K562 (cell line): ENCODE measurements around the gene STAU1.

ENCODE experiments used
- EP300 ChIP-seq: IDR thresholded peaks from 2 replicates; pipeline ENCODE4 v1.6.1; 2012; ENCODE audit warnings: low read length, improper control_type of control experiment
- EZH2 ChIP-seq: IDR thresholded peaks from 2 replicates; pipeline ENCODE4 v1.6.1; 2012; ENCODE audit warnings: low read depth, mild to moderate bottlenecking, inconsistent platforms, low read length, borderline replicate concordance
- FOXM1 ChIP-seq, 2 experiments: fragments of 450-650 bp in 1 of 2; sonication (generic) in 1 of 2; formaldehyde crosslinking in 1 of 2; IDR thresholded peaks; 2 replicates each; pipeline versions ENCODE4 v1.6.1 to v1.9.0; 2017 to 2022; ENCODE audit warnings: low read depth in 2 of 2, mild to moderate bottlenecking in 2 of 2, missing genetic modification reagents in 1 of 2, moderate library complexity in 1 of 2
- GABPA ChIP-seq: fragments of 200-800 bp; sonication (Bioruptor generic); conservative IDR thresholded peaks from 2 replicates; pipeline ENCODE4 v1.6.1; 2016; ENCODE audit warnings: low read depth, missing genetic modification characterization, missing compliant biosample characterization
- MAFF ChIP-seq: IDR thresholded peaks from 2 replicates; pipeline ENCODE4 v1.6.1; 2012; ENCODE audit warnings: low read length, improper control_type of control experiment
- REST ChIP-seq, 2 experiments: fragments of 450-650 bp; formaldehyde crosslinking in 1 of 2; IDR thresholded peaks; 2 replicates each; pipeline versions ENCODE4 v1.4.0 to v1.6.1; 2014 to 2020; ENCODE audit warnings: mild to moderate bottlenecking in 2 of 2, borderline replicate concordance in 1 of 2, low read depth in 1 of 2
- ZFP36 ChIP-seq: fragments of 150-350 bp; IDR thresholded peaks from 2 replicates; pipeline ENCODE4 v1.6.1; 2018; ENCODE audit warnings: low read length, low read depth; ENCODE audit not compliant: partially characterized antibody
- ZNF41 ChIP-seq: fragments of 250-450 bp; sonication (Bioruptor Pico); conservative IDR thresholded peaks from 2 replicates; pipeline ENCODE4 v1.4.0; 2020; ENCODE audit warnings: mild to moderate bottlenecking
- TF ChIP-seq, protein P1 (sequence below): sonication (generic); formaldehyde crosslinking; IDR thresholded peaks from 2 replicates; pipeline ENCODE4 v1.8.0; 2022; ENCODE audit warnings: mild to moderate bottlenecking, missing genetic modification reagents, borderline replicate concordance

DNA sequence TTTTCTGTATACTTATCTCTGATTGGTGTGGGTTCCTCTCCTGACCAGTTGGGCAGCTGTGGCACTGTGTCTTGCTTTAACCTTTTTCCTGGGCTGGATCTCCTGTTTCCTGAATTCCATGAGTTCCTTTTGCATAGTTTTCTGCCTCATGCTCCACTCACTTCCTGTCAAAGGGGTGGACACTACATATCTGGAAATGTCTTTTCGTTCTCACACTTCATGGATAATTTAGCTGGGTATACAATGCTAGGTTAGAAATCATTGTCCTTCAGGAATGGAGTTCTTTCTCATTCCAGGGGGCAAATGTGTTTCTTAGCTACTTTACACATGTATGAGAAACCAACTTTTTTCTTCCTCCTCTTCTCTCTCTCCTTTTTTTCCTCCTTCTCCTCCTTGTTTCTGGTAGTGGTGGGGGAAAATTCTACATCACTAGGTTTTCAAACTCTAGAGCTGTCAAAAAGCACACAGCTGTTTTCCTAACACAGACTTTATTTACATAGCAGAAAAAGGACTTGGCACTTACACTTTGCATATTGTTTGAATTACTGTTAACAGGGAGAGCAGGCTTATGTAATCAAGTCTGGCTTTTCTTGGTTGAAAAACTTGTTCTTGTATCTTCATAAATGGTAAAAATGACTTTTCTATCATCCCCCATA, 22.1 kb upstream of the STAU1 start:
- TF ChIP-seq, protein P1, sequence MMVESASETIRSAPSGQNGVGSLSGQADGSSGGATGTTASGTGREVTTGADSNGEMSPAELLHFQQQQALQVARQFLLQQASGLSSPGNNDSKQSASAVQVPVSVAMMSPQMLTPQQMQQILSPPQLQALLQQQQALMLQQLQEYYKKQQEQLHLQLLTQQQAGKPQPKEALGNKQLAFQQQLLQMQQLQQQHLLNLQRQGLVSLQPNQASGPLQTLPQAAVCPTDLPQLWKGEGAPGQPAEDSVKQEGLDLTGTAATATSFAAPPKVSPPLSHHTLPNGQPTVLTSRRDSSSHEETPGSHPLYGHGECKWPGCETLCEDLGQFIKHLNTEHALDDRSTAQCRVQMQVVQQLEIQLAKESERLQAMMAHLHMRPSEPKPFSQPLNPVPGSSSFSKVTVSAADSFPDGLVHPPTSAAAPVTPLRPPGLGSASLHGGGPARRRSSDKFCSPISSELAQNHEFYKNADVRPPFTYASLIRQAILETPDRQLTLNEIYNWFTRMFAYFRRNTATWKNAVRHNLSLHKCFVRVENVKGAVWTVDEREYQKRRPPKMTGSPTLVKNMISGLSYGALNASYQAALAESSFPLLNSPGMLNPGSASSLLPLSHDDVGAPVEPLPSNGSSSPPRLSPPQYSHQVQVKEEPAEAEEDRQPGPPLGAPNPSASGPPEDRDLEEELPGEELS (CRISPR knock-in tag): no peak
- TF ChIP-seq REST (IDR thresholded peaks at IDR 0.05; ENCODE audit: borderline replicate concordance): no peak
- TF ChIP-seq REST (CRISPR knock-in tag; IDR thresholded peaks at IDR 0.05; ENCODE audit: low read depth): no peak
- no peak for TF ChIP-seq ZNF41 (CRISPR knock-in tag)
- no peak for TF ChIP-seq EP300
- TF ChIP-seq GABPA (tag): no peak
- no peak for TF ChIP-seq ZFP36
- no peak for TF ChIP-seq FOXM1 (IDR thresholded peaks at IDR 0.05; ENCODE audit: low read depth)
- no peak for TF ChIP-seq FOXM1 (CRISPR knock-in tag; IDR thresholded peaks at IDR 0.05; ENCODE audit: low read depth)
- TF ChIP-seq EZH2: no peak
- no peak for TF ChIP-seq MAFF
